D721Med (cell line): ENCODE data around the gene TRPM3.

Experiments used
- DNase-seq: peaks from one replicate; pipeline ENCODE4 v3.0.0; 2011; ENCODE audit warnings: low spot score; ENCODE audit not compliant: insufficient read length
- FAIRE-seq: peaks from 2 replicates; lab custom pipeline; 2011; peaks lifted over from hg19 to GRCh38; lab: Jason Lieb, UNC
- CTCF ChIP-seq: IDR thresholded peaks from 2 replicates; pipeline ENCODE4 v1.5.1; 2012; ENCODE audit warnings: mild to moderate bottlenecking, control low read depth; ENCODE audit not compliant: insufficient read depth; ENCODE audit errors: missing control alignments

Gene TRPM3

DNA sequence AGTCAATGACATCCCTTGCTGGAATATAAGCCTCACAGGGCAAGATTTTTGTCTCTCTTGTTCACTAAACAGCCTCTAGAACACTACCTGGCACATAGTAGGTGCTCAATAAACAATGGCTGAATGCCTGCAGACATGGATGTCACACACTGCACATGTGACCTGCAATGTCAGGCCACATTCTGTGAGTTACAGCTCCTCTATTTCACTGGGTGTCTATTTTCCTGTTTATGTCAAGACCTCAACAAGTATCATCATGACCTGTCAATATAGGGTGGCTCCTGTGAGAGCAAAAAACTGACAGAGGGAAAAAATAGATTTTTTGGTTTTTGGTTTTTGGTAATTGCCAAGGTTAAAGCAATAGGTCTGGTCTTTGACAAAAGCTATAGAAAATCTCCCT lies 562.3 kb downstream of the TRPM3 start:
- no peak for FAIRE-seq
- no peak for DNase-seq
- no peak for TF ChIP-seq CTCF

GRCh38 chr9:70557661-70558369 lies 563.6 kb downstream of the TRPM3 start:
- TF ChIP-seq CTCF: no peak
- DNase-seq: no peak
- no peak for FAIRE-seq

DNA sequence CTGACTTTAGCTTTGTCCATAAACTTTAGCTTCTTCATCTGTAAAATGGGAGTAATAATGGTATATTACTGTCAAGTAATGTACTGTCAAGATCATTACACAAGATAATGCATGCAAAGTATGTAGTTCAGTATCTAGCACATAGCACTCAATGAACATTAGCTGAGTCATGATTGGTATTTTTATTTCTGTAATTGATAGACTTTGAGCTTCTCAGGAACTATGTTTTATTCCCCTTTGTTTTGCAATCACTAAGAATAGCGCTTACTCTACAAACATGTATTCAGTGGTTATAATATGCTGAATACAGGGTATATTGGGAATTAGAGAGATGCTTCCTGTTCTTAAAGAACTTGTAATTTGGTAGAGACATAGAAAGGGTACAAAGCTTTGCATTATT lies 564.6 kb downstream of the TRPM3 start:
- FAIRE-seq (no peak), DNase-seq (no peak)
- TF ChIP-seq CTCF: no peak

- FAIRE-seq (no peak), DNase-seq (no peak)
- TF ChIP-seq CTCF: no peak
Observed at GRCh38 chr9:70554881-70555280, 566.5 kb downstream of the TRPM3 start.

DNA sequence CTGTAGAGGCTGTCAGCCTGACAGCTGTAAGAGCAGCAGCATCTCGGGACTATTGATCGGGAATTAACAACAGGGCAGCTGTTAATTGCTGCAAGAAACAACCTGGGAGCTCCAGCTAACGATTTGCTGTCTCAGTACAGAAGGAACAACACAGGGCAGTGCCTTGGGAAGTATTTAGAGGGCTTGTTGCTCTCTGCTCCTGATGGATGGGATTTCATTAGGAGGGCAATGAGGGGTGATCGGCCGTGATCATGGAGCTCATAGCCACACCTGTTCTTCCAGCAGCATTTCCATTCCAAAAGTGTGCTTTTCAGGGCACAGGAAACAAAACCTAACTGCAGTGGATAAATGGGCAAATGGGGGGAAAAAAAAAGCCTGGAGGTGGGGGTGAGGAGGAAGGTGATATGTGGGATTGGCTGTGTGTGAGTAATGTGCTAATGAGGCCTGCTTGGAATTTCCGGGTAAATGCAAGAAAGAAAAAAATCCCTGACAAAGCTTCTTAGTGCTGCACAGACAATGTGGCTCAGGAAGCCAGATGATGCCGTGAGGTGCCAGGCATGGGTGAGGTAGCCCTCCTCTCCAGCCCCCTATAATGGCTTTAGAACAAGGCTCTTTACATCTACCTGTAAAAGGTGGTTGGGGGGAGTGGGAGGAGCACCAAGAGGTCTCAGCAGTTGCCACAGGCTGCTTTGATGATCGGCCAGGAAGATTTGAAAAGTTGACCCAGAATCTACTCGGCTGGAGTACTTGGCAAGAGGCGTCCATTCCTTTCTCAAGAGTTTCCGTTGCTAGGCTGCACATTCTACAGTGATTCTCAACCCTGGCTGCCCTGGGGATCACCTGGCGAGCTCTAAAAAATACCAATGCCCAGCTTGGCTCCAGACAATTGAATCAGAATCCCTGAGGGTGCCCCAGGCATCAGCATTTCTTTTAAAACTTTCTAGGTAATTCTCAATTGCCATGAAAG lies 567.4 kb downstream of the TRPM3 start:
- FAIRE-seq: no peak
- DNase-seq: no peak
- no peak for TF ChIP-seq CTCF

- no peak for FAIRE-seq
Observed at GRCh38 chr9:70552561-70552960, 568.9 kb downstream of the TRPM3 start.

More at GRCh38 chr9:70552561-70552960, 568.9 kb downstream of the TRPM3 start:
- no peak for TF ChIP-seq CTCF
- no peak for DNase-seq
